Progenitor cell of endocrine pancreas (in vitro differentiated cells): ENCODE data around the gene FEM1B. TPM values are rescaled to one million over a fixed set of nuclear protein-coding genes. Genes with fewer than 3 reads are reported as not detected.
A peak's percentile ranks its signal among the peaks of the same experiment; 100 is the strongest.

Source experiments
- DNase-seq: peaks from one replicate; pipeline ENCODE4 v3.0.0; 2021; ENCODE audit warnings: low spot score; ENCODE audit not compliant: unreplicated experiment
- H3K27ac Mint-ChIP-seq: 2 replicates; pipeline ENCODE4 v1.8.0; 2021; ENCODE audit warnings: mild to moderate bottlenecking, moderate library complexity, mixed read lengths
- H3K27me3 Mint-ChIP-seq: 2 replicates; pipeline ENCODE4 v1.8.0; 2021; ENCODE audit warnings: mixed read lengths
- H3K36me3 Mint-ChIP-seq: 2 replicates; pipeline ENCODE4 v1.8.0; 2022; ENCODE audit warnings: mixed read lengths; ENCODE audit not compliant: insufficient read depth
- H3K4me1 Mint-ChIP-seq: 2 replicates; pipeline ENCODE4 v1.8.0; 2021; ENCODE audit warnings: low read depth, mixed read lengths
- H3K4me3 Mint-ChIP-seq: 2 replicates; pipeline ENCODE4 v1.8.0; 2021; ENCODE audit warnings: low read depth, mild to moderate bottlenecking, moderate library complexity, mixed read lengths
- H3K9me3 Mint-ChIP-seq: 2 replicates; pipeline ENCODE4 v1.8.0; 2021; ENCODE audit warnings: low read depth, mixed read lengths
- CTCF ChIP-seq: fragments of 200-600 bp; sonication (generic); IDR thresholded peaks from one replicate; pipeline ENCODE4 v1.5.0; 2021; ENCODE audit warnings: antibody characterized with exemption, mild to moderate bottlenecking; ENCODE audit not compliant: unreplicated experiment
- total RNA-seq: library from RNA; stranded (reverse); gene quantifications from 2 replicates; pipeline ENCODE4 v1.2.1, GENCODE V29; 2021

FEM1B gene
- total RNA-seq, 1 donor from 2014 or later: 45.9 TPM

GRCh38 chr15:68301301-68301700, 23.8 kb downstream of the FEM1B start:
- no peak for DNase-seq
- peaks cover 3% of the 10 kb centered on the region for H3K4me1 Mint-ChIP-seq
- H3K4me3 Mint-ChIP-seq: no peak overlapping the region
- no peak overlapping the region for H3K27ac Mint-ChIP-seq
- TF ChIP-seq CTCF: no peak
- peaks cover 5% of the 10 kb centered on the region for H3K36me3 Mint-ChIP-seq
- H3K27me3 Mint-ChIP-seq: no peaks in the 10 kb centered on the region
- H3K9me3 Mint-ChIP-seq: peaks cover 2% of the 10 kb centered on the region

- Mint-ChIP-seq H3K36me3 (peaks cover 2% of the 10 kb centered on the region), H3K9me3 (no peaks in the 10 kb centered on the region), H3K27ac (no peak overlapping the region), H3K4me1 (peaks cover 3% of the 10 kb centered on the region), H3K4me3 (no peak overlapping the region), H3K27me3 (no peaks in the 10 kb centered on the region)
- DNase-seq: no peak
- no peak for TF ChIP-seq CTCF
Measured at GRCh38 chr15:68302729-68303128, 25.2 kb downstream of the FEM1B start.

GRCh38 chr15:68303134-68303533, 25.6 kb downstream of the FEM1B start:
- no peaks in the 10 kb centered on the region for H3K36me3 Mint-ChIP-seq

GRCh38 chr15:68303560-68304436, 26.3 kb downstream of the FEM1B start:
- Mint-ChIP-seq H3K27me3 (no peaks in the 10 kb centered on the region), H3K4me3 (no peak overlapping the region), H3K4me1 (peaks cover 3% of the 10 kb centered on the region), H3K36me3 (no peaks in the 10 kb centered on the region), H3K27ac (no peak overlapping the region), H3K9me3 (no peaks in the 10 kb centered on the region)
- DNase-seq: no peak
- TF ChIP-seq CTCF: no peak

More at GRCh38 chr15:68303134-68303533, 25.6 kb downstream of the FEM1B start:
- Mint-ChIP-seq H3K4me1 (peaks cover 3% of the 10 kb centered on the region), H3K27me3 (no peaks in the 10 kb centered on the region), H3K27ac (no peak overlapping the region), H3K9me3 (no peaks in the 10 kb centered on the region), H3K4me3 (no peak overlapping the region)
- DNase-seq: no peak
- TF ChIP-seq CTCF: no peak

- H3K4me1 Mint-ChIP-seq: peaks cover 3% of the 10 kb centered on the region
- no peak overlapping the region for H3K4me3 Mint-ChIP-seq
- no peak for DNase-seq
- H3K9me3 Mint-ChIP-seq: no peaks in the 10 kb centered on the region
- peak overlapping the region; percentile 53 for H3K27ac Mint-ChIP-seq
- H3K36me3 Mint-ChIP-seq: no peaks in the 10 kb centered on the region
- H3K27me3 Mint-ChIP-seq: no peaks in the 10 kb centered on the region
- peak; percentile 24 for TF ChIP-seq CTCF
Measured at GRCh38 chr15:68304589-68305337, 27.2 kb downstream of the FEM1B start.
